H9 (cell line): ENCODE measurements around the gene ADAMTS17. TPM values are rescaled to one million over a fixed set of nuclear protein-coding genes. Genes with fewer than 3 reads are reported as not detected.

ENCODE experiments used
- DNase-seq: peaks from one replicate; pipeline ENCODE4 v3.0.0-alpha.2; 2017
- H2AFZ ChIP-seq: one replicate; pipeline ENCODE4 v1.6.1; 2013; ENCODE audit warnings: mild to moderate bottlenecking, low read length, control low read depth, moderate library complexity
- H2AK5ac ChIP-seq: 2 replicates; pipeline ENCODE4 v1.6.1; 2013; ENCODE audit warnings: low read length, control low read depth, mixed read lengths; ENCODE audit not compliant: insufficient read length
- H2BK120ac ChIP-seq: one replicate; pipeline ENCODE4 v1.6.1; 2013; ENCODE audit warnings: low read depth, mild to moderate bottlenecking, low read length, control low read depth, inconsistent platforms; ENCODE audit not compliant: poor library complexity, severe bottlenecking
- H2BK12ac ChIP-seq: 2 replicates; pipeline ENCODE4 v1.6.1; 2013; ENCODE audit warnings: low read length, control low read depth, mixed read lengths, low read depth; ENCODE audit not compliant: insufficient read length
- H2BK15ac ChIP-seq: 2 replicates; pipeline ENCODE4 v1.6.1; 2013; ENCODE audit warnings: low read depth, low read length, control low read depth
- H2BK20ac ChIP-seq: one replicate; pipeline ENCODE4 v1.6.1; 2013; ENCODE audit warnings: low read depth, mild to moderate bottlenecking, low read length, control low read depth, inconsistent platforms; ENCODE audit not compliant: poor library complexity, severe bottlenecking
- H2BK5ac ChIP-seq: 2 replicates; pipeline ENCODE4 v1.6.1; 2013; ENCODE audit warnings: low read length, control low read depth, mixed read lengths; ENCODE audit not compliant: insufficient read length
- H3K14ac ChIP-seq: 2 replicates; pipeline ENCODE4 v1.6.1; 2013; ENCODE audit warnings: low read length, control low read depth; ENCODE audit not compliant: insufficient read depth
- H3K18ac ChIP-seq: 2 replicates; pipeline ENCODE4 v1.6.1; 2013; ENCODE audit warnings: low read depth, mild to moderate bottlenecking, mixed read lengths, low read length, control low read depth; ENCODE audit not compliant: insufficient read length
- H3K23ac ChIP-seq: 2 replicates; pipeline ENCODE4 v1.6.1; 2013; ENCODE audit warnings: low read length, control low read depth, mixed read lengths, low read depth; ENCODE audit not compliant: insufficient read length
- H3K23me2 ChIP-seq: 2 replicates; pipeline ENCODE4 v1.6.1; 2013; ENCODE audit warnings: low read depth, mild to moderate bottlenecking, mixed read lengths, low read length, control low read depth; ENCODE audit not compliant: insufficient read length, poor library complexity, severe bottlenecking
- H3K27ac ChIP-seq: 2 replicates; pipeline ENCODE4 v1.5.1; 2013; ENCODE audit warnings: low read length, control low read depth, mixed read lengths, low read depth; ENCODE audit not compliant: insufficient read length
- H3K27me3 ChIP-seq: 2 replicates; pipeline ENCODE4 v1.6.1; 2013; ENCODE audit warnings: low read length, control low read depth, inconsistent platforms; ENCODE audit not compliant: insufficient read depth
- H3K4ac ChIP-seq: 2 replicates; pipeline ENCODE4 v1.6.1; 2013; ENCODE audit warnings: low read depth, mild to moderate bottlenecking, control low read depth, inconsistent platforms, low read length, moderate library complexity
- H3K4me1 ChIP-seq: 2 replicates; pipeline ENCODE4 v1.6.1; 2013; ENCODE audit warnings: low read length, control low read depth, inconsistent platforms; ENCODE audit not compliant: insufficient read depth
- H3K4me2 ChIP-seq: 2 replicates; pipeline ENCODE4 v1.6.1; 2013; ENCODE audit warnings: low read length, control low read depth, mixed read lengths; ENCODE audit not compliant: insufficient read length, insufficient read depth
- H3K56ac ChIP-seq: 2 replicates; pipeline ENCODE4 v1.6.1; 2013; ENCODE audit warnings: low read depth, mild to moderate bottlenecking, mixed read lengths, low read length, control low read depth; ENCODE audit not compliant: insufficient read length
- H3K79me1 ChIP-seq: 2 replicates; pipeline ENCODE4 v1.6.1; 2013; ENCODE audit warnings: low read depth, mild to moderate bottlenecking, moderate library complexity, low read length, control low read depth, inconsistent platforms; ENCODE audit not compliant: insufficient read depth, poor library complexity, severe bottlenecking
- H3K79me2 ChIP-seq: 2 replicates; pipeline ENCODE4 v1.6.1; 2013; ENCODE audit warnings: low read length, control low read depth, inconsistent platforms; ENCODE audit not compliant: insufficient read depth
- H3K9ac ChIP-seq: 2 replicates; pipeline ENCODE4 v1.6.1; 2013; ENCODE audit warnings: low read length, control low read depth, mixed read lengths; ENCODE audit not compliant: insufficient read length; ENCODE audit errors: extremely low read depth
- H3K9me3 ChIP-seq: one replicate; pipeline ENCODE4 v1.6.1; 2013; ENCODE audit warnings: low read depth, low read length, inconsistent platforms; ENCODE audit not compliant: control insufficient read depth
- H3T11ph ChIP-seq: one replicate; pipeline ENCODE4 v1.6.1; 2013; ENCODE audit warnings: mild to moderate bottlenecking, low read length, control low read depth, inconsistent platforms
- H4K20me1 ChIP-seq: one replicate; pipeline ENCODE4 v1.6.1; 2013; ENCODE audit not compliant: control insufficient read depth, insufficient read length, insufficient read depth
- H4K5ac ChIP-seq: 2 replicates; pipeline ENCODE4 v1.6.1; 2013; ENCODE audit warnings: low read depth, mild to moderate bottlenecking, mixed read lengths, low read length, control low read depth; ENCODE audit not compliant: insufficient read length
- H4K8ac ChIP-seq: replicated peaks from 2 replicates; pipeline ENCODE4 v1.6.1; 2013; ENCODE audit warnings: low read length, control low read depth, mixed read lengths, low read depth; ENCODE audit not compliant: insufficient read length
- H4K91ac ChIP-seq: 2 replicates; pipeline ENCODE4 v1.6.1; 2013; ENCODE audit warnings: low read depth, mild to moderate bottlenecking, moderate library complexity, mixed read lengths, low read length, control low read depth; ENCODE audit not compliant: insufficient read length
- H3K27ac Mint-ChIP-seq, 3 experiments: 2 replicates in 2 of 3; 3 replicates in 1 of 3; pipeline ENCODE4 v1.8.0; 2020 to 2021; ENCODE audit warnings: mixed read lengths in 3 of 3, mild to moderate bottlenecking in 1 of 3, moderate library complexity in 1 of 3
- H3K27me3 Mint-ChIP-seq: 2 replicates; pipeline ENCODE4 v1.8.0; 2021; ENCODE audit warnings: low read depth, mild to moderate bottlenecking, moderate library complexity, mixed read lengths
- H3K36me3 Mint-ChIP-seq, 3 experiments: 2 replicates in 2 of 3; 3 replicates in 1 of 3; pipeline ENCODE4 v1.8.0; 2020 to 2021; ENCODE audit warnings: low read depth in 3 of 3, mixed read lengths in 3 of 3; ENCODE audit not compliant: insufficient read depth in 1 of 3
- H3K4me1 Mint-ChIP-seq, 2 experiments: 2 replicates each; pipeline ENCODE4 v1.8.0; 2020; ENCODE audit warnings: mixed read lengths in 2 of 2
- H3K4me3 Mint-ChIP-seq, 2 experiments: 2 replicates in 1 of 2; 3 replicates in 1 of 2; pipeline ENCODE4 v1.8.0; 2020 to 2021; ENCODE audit warnings: mild to moderate bottlenecking in 2 of 2, mixed read lengths in 2 of 2, moderate library complexity in 1 of 2
- H3K9me3 Mint-ChIP-seq, 2 experiments: 2 replicates in 1 of 2; 3 replicates in 1 of 2; pipeline ENCODE4 v1.8.0; 2020; ENCODE audit warnings: mild to moderate bottlenecking in 2 of 2, mixed read lengths in 2 of 2, moderate library complexity in 1 of 2
- WGBS: extraction: QIAGEN DNeasy Blood & Tissue Kit; methylation state at CpG from one replicate; pipeline ENCODE4 v1.1.7; 2013; ENCODE audit warnings: missing lambda C conversion rate, low lambda C conversion rate, mixed read lengths; ENCODE audit not compliant: insufficient read length; ENCODE audit errors: extremely low coverage; 5-methylcytosine and 5-hydroxymethylcytosine counted together
- total RNA-seq: library from RNA; stranded (reverse); gene quantifications from 2 replicates; pipeline ENCODE4 v1.2.1, GENCODE V29; 2021
- TF ChIP-seq, protein P1 (sequence below): fragments of 200-600 bp; sonication (generic); conservative IDR thresholded peaks from 3 replicates; pipeline ENCODE4 v1.8.0; 2021; ENCODE audit warnings: antibody characterized with exemption, mild to moderate bottlenecking

The ADAMTS17 gene
- total RNA-seq, 1 experiment from 2014 or later = 2.9 TPM

DNA sequence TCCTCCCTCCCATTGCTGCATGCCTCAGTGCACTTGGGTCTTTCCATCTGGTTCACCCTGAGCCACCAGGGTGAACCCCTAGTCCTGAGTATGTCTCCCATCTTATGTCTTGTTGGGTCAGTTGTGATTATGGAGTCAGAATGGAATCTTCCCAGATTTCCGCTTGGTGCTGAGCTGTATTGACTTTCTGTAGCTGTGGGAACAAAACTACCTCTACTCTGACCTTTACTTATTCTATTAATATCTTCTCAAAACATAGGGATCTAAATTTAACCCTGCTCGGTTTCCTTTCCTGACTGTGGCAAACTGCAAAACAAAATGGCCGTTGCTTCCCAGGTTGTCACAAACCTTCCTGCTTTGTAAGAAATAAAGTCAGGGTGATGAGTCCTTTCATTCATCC is 312.7 kb downstream of the ADAMTS17 start:
- peaks cover 12 to 14% of the 10 kb centered on the region in 2 experiments for H3K9me3 Mint-ChIP-seq
- Histone ChIP-seq H3K4me2 (no peak overlapping the region), H3K27me3 (no peaks in the 10 kb centered on the region), H2AK5ac (no peak overlapping the region), H4K5ac (no peak overlapping the region), H3K14ac (no peak overlapping the region), H3K4me1 (no peaks in the 10 kb centered on the region), H3K23me2 (no peaks in the 10 kb centered on the region), H2BK5ac (no peak overlapping the region), H2BK20ac (no peak overlapping the region), H3K9me3 (peaks cover 5% of the 10 kb centered on the region), H3K27ac (no peak overlapping the region), H2BK12ac (no peak overlapping the region), H2BK120ac (no peak overlapping the region), H3K9ac (no peak overlapping the region), H3K18ac (no peak overlapping the region), H3K4ac (no peak overlapping the region), H3K56ac (no peak overlapping the region), H3K79me2 (no peaks in the 10 kb centered on the region), H4K20me1 (no peaks in the 10 kb centered on the region), H2BK15ac (no peak overlapping the region), H4K8ac (no peak overlapping the region), H2AFZ (no peak overlapping the region), H4K91ac (no peak overlapping the region), H3K79me1 (no peaks in the 10 kb centered on the region), H3K23ac (no peak overlapping the region), H3T11ph (no peak overlapping the region)
- H3K27ac Mint-ChIP-seq = no peak overlapping the region; a peak in 1 of 7 replicates
- H3K4me1 Mint-ChIP-seq = no peaks in the 10 kb centered on the region
- peaks cover 4% of the 10 kb centered on the region for H3K27me3 Mint-ChIP-seq
- TF ChIP-seq, protein P1, sequence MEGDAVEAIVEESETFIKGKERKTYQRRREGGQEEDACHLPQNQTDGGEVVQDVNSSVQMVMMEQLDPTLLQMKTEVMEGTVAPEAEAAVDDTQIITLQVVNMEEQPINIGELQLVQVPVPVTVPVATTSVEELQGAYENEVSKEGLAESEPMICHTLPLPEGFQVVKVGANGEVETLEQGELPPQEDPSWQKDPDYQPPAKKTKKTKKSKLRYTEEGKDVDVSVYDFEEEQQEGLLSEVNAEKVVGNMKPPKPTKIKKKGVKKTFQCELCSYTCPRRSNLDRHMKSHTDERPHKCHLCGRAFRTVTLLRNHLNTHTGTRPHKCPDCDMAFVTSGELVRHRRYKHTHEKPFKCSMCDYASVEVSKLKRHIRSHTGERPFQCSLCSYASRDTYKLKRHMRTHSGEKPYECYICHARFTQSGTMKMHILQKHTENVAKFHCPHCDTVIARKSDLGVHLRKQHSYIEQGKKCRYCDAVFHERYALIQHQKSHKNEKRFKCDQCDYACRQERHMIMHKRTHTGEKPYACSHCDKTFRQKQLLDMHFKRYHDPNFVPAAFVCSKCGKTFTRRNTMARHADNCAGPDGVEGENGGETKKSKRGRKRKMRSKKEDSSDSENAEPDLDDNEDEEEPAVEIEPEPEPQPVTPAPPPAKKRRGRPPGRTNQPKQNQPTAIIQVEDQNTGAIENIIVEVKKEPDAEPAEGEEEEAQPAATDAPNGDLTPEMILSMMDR = no peak
- no peak overlapping the region for H3K4me3 Mint-ChIP-seq
- whole genome bisulfite sequencing = no CpG with 5 or more reads among the region's 3 CpGs
- DNase-seq = no peak
- peaks cover 5 to 20% (median 9%) of the 10 kb centered on the region in 3 experiments; a peak in 6 of 7 replicates for H3K36me3 Mint-ChIP-seq
